Liver (tissue), 9 donors: Measurements from ENCODE around the gene MPRIP. TPM values are rescaled to one million over a fixed set of nuclear protein-coding genes. Genes with fewer than 3 reads are reported as not detected.

ENCODE experiments used
- DNase-seq: peaks from one replicate; pipeline ENCODE4 v3.0.0-alpha.2; 2017; ENCODE audit warnings: low spot score
- H3K27ac ChIP-seq, 2 donors: one replicate each; pipeline ENCODE4 v1.7.0; 2013; ENCODE audit warnings: inconsistent platforms in 2 of 2, low read length in 2 of 2, control low read depth in 1 of 2, low read depth in 1 of 2, mild to moderate bottlenecking in 1 of 2
- H3K27me3 ChIP-seq, 4 donors: one replicate each; pipeline versions ENCODE4 v1.6.1 to v1.7.0; 2013; ENCODE audit warnings: low read length in 3 of 4, inconsistent platforms in 1 of 4, mild to moderate bottlenecking in 1 of 4, moderate library complexity in 1 of 4; ENCODE audit not compliant: control insufficient read depth in 4 of 4, insufficient read depth in 4 of 4
- H3K36me3 ChIP-seq, 4 donors: one replicate each; pipeline versions ENCODE4 v1.6.1 to v1.7.0; 2013; ENCODE audit warnings: low read length in 3 of 4, mild to moderate bottlenecking in 3 of 4, low read depth in 1 of 4, moderate library complexity in 1 of 4; ENCODE audit not compliant: control insufficient read depth in 4 of 4, insufficient read depth in 3 of 4
- H3K4me1 ChIP-seq, 4 donors: one replicate each; pipeline versions ENCODE4 v1.6.1 to v1.7.0; 2013; ENCODE audit warnings: low read length in 3 of 4, mild to moderate bottlenecking in 3 of 4, moderate library complexity in 1 of 4; ENCODE audit not compliant: control insufficient read depth in 4 of 4, insufficient read depth in 4 of 4
- H3K4me3 ChIP-seq, 3 donors: one replicate each; pipeline versions ENCODE4 v1.6.1 to v1.7.0; 2013; ENCODE audit warnings: low read length in 3 of 3, control low read depth in 1 of 3, low read depth in 1 of 3, mild to moderate bottlenecking in 1 of 3
- H3K9ac ChIP-seq, 2 donors: one replicate each; pipeline ENCODE4 v1.7.0; 2013; ENCODE audit warnings: low read length in 2 of 2, mild to moderate bottlenecking in 2 of 2, moderate library complexity in 2 of 2, control low read depth in 1 of 2, low read depth in 1 of 2
- H3K9me3 ChIP-seq, 4 donors: one replicate each; pipeline versions ENCODE4 v1.6.1 to v1.7.0; 2013; ENCODE audit warnings: low read length in 3 of 4; ENCODE audit not compliant: control insufficient read depth in 4 of 4
- ATF3 ChIP-seq: IDR thresholded peaks from 2 replicates; pipeline ENCODE4 v1.6.1; 2016; ENCODE audit warnings: antibody characterized with exemption
- CTCF ChIP-seq: fragments of 150-350 bp; IDR thresholded peaks from 2 replicates; pipeline ENCODE4 v1.5.1; 2017; ENCODE audit warnings: improper control_type of control experiment, low read depth, low read length; ENCODE audit not compliant: missing input control
- EGR1 ChIP-seq, 2 donors: IDR thresholded peaks; 2 replicates each; pipeline ENCODE4 v1.6.1; 2016 to 2018; ENCODE audit warnings: antibody characterized with exemption in 2 of 2, low read depth in 2 of 2
- FOXA1 ChIP-seq: IDR thresholded peaks from 2 replicates; pipeline ENCODE4 v1.6.1; 2016; ENCODE audit warnings: antibody characterized with exemption
- FOXA2 ChIP-seq: IDR thresholded peaks from 2 replicates; pipeline ENCODE4 v1.6.1; 2016; ENCODE audit warnings: antibody characterized with exemption
- GABPA ChIP-seq, 2 donors: IDR thresholded peaks in 1 of 2; conservative IDR thresholded peaks in 1 of 2; 2 replicates each; pipeline ENCODE4 v1.6.1; 2016; ENCODE audit warnings: antibody characterized with exemption in 2 of 2, mild to moderate bottlenecking in 1 of 2, moderate library complexity in 1 of 2
- HNF4A ChIP-seq, 2 donors: conservative IDR thresholded peaks; 2 replicates each; pipeline ENCODE4 v1.6.1; 2016; ENCODE audit warnings: antibody characterized with exemption in 2 of 2, mild to moderate bottlenecking in 2 of 2
- HNF4G ChIP-seq: IDR thresholded peaks from 2 replicates; pipeline ENCODE4 v1.6.1; 2016; ENCODE audit warnings: antibody characterized with exemption
- JUND ChIP-seq, 2 donors: IDR thresholded peaks; 2 replicates each; pipeline ENCODE4 v1.6.1; 2016; ENCODE audit warnings: antibody characterized with exemption in 2 of 2
- MAX ChIP-seq: IDR thresholded peaks from 2 replicates; pipeline ENCODE4 v1.6.1; 2016; ENCODE audit warnings: antibody characterized with exemption
- NR2F2 ChIP-seq: IDR thresholded peaks from 2 replicates; pipeline ENCODE4 v1.6.1; 2016; ENCODE audit warnings: antibody characterized with exemption
- RAD21 ChIP-seq, 2 donors: IDR thresholded peaks; 2 replicates each; pipeline ENCODE4 v1.6.1; 2016; ENCODE audit warnings: antibody characterized with exemption in 2 of 2, mild to moderate bottlenecking in 2 of 2
- REST ChIP-seq: IDR thresholded peaks from 2 replicates; pipeline ENCODE4 v1.6.1; 2016; ENCODE audit warnings: antibody characterized with exemption, mild to moderate bottlenecking
- RXRA ChIP-seq, 2 donors: IDR thresholded peaks; 2 replicates each; pipeline ENCODE4 v1.6.1; 2017 to 2018; ENCODE audit warnings: antibody characterized with exemption in 2 of 2, mild to moderate bottlenecking in 1 of 2
- SP1 ChIP-seq: IDR thresholded peaks from 2 replicates; pipeline ENCODE4 v1.6.1; 2018; ENCODE audit warnings: antibody characterized with exemption, mild to moderate bottlenecking
- TAF1 ChIP-seq: conservative IDR thresholded peaks from 2 replicates; pipeline ENCODE4 v1.6.1; 2016; ENCODE audit warnings: antibody characterized with exemption, mild to moderate bottlenecking
- YY1 ChIP-seq: IDR thresholded peaks from 2 replicates; pipeline ENCODE4 v1.6.1; 2016; ENCODE audit warnings: antibody characterized with exemption, mild to moderate bottlenecking
- ZBTB33 ChIP-seq: IDR thresholded peaks from 2 replicates; pipeline ENCODE4 v1.6.1; 2016; ENCODE audit warnings: antibody characterized with exemption
- WGBS: extraction: QIAGEN DNeasy Blood & Tissue Kit; methylation state at CpG from one replicate; pipeline ENCODE4 v1.1.7; 2013; 5-methylcytosine and 5-hydroxymethylcytosine counted together
- polyA plus RNA-seq, 2 donors: library from polyadenylated mRNA; stranded (reverse) in 1 of 2; unstranded in 1 of 2; fragments of 200-250 nt in 1 of 2; fragments of >200 nt in 1 of 2; fragmentation: Nextera tagmentation in 1 of 2; extraction: Ambion mirVana in 1 of 2; gene quantifications; one replicate each; pipeline versions ENCODE4 v1.2.1 to v1.2.3, GENCODE V29; 2013 to 2015
- total RNA-seq, 2 donors: library from RNA; depleted of rRNA; stranded (reverse); fragments of >200 nt; gene quantifications; one replicate each; pipeline ENCODE4 v1.2.3, GENCODE V29; 2014
- donor health status: healthy.
- donor health status: healthy.
- donor health status: healthy.
- donor health status: healthy.
- donor health status: healthy.

MPRIP gene
- total and polyA plus RNA-seq, 4 donors = 21.2 to 61.9 (median 34.7) TPM

GRCh38 chr17:17236295-17237025 is 194.2 kb downstream of the MPRIP start:
- H3K36me3 ChIP-seq = peaks cover 0 to 5% (median 4%) of the 10 kb centered on the region in 4 donors
- under 1% methylated on average over 31 of the region's 31 CpGs for WGBS
- peak overlapping the region; percentile 93 to 94 for H3K27ac ChIP-seq
- H3K9me3 ChIP-seq = no peaks in the 10 kb centered on the region
- TF ChIP-seq FOXA2 (peak; percentile 23), GABPA (IDR thresholded peaks at IDR 0.05 in 1 of 2, conservative IDR thresholded peaks at IDR 0.05 in 1 of 2) (no peak), RAD21 (IDR thresholded peaks at IDR 0.05) (no peak), ZBTB33 (no peak), YY1 (peak; percentile 40), MAX (no peak), CTCF (no peak), RXRA (IDR thresholded peaks at IDR 0.05) (peak; percentile 18 to 63), SP1 (peak; percentile 22), HNF4G (no peak), EGR1 (IDR thresholded peaks at IDR 0.05; ENCODE audit: low read depth in 2 of 2) (no peak), FOXA1 (no peak), REST (peak; percentile 75), ATF3 (no peak), TAF1 (no peak), JUND (IDR thresholded peaks at IDR 0.05) (peak in 1 of 2 donors; percentile 36), NR2F2 (no peak), HNF4A (conservative IDR thresholded peaks at IDR 0.05) (peak; percentile 30 to 58)
- DNase-seq = peak; percentile 47
- H3K4me1 ChIP-seq = peaks cover 2 to 40% (median 31%) of the 10 kb centered on the region in 4 donors
- H3K27me3 ChIP-seq = no peaks in the 10 kb centered on the region
- H3K9ac ChIP-seq = peak overlapping the region; percentile 82 to 96
- H3K4me3 ChIP-seq = peak overlapping the region; percentile 78 to 94 (median 79)
